RKO (cell line): Measurements from ENCODE around the gene KLHL28.

ENCODE experiments used
- DNase-seq: peaks from one replicate; pipeline ENCODE4 v3.0.0-alpha.2; 2016; ENCODE audit warnings: low spot score

The KLHL28 gene

DNA sequence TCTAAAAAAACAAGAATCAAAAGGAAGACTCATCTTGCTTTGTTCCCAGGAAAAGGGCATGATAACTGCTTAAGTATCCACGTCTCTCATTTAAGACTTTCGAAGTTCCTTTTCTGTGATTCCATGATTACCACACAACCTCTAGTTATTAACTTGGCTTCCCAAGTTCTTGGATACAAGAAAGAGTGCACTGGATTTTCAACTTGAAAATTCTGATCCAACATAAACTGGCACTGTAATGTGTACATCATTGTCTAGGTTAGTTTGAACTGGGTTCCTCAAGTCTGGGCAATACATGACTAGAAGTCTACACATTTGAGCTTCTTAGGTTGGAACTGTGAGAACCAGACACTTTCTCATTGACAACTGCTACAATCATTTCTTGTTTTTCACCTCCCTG is 1.6 kb downstream of the KLHL28 start:
- peak; percentile 55 for DNase-seq

DNA sequence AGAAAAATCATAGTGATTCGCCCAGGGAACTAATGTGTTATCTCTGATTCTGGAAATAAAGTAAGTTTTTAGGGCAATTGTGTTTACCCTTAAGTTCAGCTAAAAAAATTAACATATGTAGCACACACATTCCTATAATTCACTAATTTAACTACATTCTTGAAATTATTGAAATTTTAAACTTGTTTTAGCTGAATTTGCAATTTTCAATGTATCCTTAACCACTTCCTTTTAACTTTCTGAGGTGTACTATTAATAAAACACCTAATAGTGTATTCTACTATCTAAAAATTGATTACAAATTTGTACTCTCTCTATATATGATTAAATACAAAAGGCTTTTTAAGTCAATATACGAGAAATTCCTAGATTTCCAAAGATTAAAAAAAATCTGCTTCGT is 2.2 kb downstream of the KLHL28 start:
- DNase-seq, result no peak

DNA sequence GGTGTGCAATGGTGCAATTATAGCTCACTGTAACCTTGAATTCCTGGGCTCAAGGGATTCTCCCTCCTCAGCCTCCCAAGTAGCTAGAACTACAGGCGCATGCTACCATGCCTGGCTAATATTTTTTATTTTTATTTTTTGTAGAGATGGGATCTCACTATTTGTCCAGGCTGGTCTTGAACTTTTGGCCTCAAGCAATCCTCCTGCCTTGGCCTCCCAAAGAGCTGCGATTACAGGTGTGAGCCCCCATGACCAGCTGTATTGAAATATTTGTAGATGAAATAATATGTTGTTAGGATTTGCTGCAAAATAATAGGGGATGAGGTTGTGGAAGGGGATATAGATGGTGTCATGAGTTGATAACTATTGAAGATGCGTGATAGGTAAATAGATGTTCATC is 4.9 kb downstream of the KLHL28 start:
- no peak for DNase-seq

DNA sequence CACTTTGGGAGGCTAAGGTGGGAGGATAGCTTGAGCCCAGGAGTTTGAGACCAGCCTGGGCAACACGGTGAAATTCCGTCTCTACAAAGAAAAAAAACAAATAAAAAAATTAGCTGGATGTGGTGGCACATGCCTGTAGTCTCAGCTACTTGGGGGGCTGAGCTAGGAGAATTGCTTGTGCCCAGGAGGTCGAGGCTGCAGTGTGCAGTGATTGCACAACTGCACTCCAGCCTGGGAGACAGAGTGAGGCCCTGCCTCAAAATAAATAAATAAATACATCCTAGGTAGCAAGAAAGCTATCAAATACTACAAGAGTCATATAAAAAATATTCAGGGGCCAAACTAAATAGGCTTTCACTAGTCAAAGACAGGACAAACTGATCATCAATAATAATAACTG is 6.2 kb downstream of the KLHL28 start:
- DNase-seq, result no peak

DNA sequence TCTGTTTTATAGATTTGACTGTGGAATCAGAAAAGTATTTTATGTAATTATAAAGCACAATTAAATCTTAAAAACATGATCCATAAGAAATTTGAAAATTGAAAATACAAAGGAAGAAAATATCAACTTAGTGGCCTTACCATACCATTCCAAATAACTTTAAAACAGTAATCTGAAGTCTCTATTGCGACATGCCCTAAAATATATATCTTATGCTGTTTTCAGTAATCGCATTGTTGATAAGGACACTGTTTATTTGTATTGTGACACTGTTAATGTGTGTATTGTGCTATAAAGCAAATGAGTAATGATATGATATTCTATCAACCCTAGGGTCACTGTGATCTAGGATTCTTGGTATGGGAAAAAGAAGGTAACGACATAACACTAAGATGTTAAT is 7.0 kb downstream of the KLHL28 start:
- no peak for DNase-seq

DNA sequence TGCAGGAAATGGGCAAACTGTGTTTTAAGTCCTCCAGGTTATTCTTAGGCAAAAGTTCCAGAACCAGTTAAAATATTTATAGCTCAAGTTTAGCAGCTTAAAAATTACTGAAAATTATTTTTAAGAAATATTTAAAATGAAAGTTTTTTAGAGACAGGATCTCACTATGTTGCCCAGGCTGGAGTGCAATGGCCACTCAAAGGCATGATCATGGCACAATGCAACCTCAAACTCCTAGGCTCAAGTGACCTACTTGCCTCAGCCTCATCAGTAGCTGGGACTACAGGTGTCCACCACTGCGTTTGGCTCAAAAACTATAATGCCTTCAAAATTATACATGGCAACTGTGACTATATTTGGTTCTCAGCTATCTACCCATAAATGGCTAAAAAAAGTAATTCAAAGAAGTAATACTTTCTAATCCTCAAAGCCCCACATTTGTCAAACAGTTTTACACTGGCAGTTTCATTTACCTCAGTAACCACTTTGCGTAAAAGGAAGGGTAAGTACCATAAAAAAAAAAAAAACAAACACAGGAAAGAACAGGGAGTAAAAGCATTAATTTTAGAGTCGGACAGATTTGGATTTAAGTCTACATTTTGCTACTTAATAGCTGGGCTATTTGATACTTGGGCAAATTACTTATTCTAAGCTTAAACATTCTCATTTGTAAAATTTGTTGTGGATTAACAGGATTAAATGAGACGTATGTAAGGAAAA is 9.2 kb downstream of the KLHL28 start:
- DNase-seq, result no peak

DNA sequence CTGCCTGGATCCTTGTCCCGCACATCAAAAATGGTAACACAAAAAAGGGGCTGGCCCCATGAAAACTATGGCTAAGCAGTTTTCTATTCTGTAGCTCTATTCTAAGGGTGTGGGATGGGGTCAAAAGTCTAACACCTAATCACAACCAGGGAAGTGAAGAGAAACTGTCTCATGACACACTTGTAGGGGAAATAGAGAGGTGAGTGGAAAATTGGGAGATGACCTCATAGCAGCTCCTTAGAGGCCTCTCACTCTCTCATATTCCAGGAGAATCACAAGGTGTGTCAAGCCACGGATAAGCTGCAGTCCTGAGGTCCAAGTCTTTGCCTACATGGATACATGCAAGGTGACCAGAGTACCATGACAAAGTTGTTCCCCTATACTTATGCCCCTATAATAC is 10.7 kb downstream of the KLHL28 start:
- no peak for DNase-seq

DNA sequence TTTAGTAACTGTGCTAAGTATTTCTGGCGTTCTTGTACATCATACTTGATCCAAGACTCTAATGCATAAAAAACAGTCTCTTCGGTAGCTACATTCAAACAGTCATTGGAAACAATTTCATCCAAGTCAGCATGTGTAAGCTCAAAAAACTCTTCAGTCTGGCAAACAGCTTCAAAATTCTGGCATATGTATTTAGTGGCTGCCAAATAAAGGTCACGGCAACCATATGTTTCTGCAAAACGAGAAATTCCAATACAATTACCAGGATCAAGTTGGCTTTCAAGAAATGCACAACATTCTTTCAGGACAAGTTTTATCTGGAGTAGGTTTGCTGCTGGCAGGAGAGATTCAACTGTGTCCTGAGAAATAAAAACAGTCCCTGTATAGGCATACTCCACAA is 16.5 kb downstream of the KLHL28 start:
- DNase-seq, result no peak

DNA sequence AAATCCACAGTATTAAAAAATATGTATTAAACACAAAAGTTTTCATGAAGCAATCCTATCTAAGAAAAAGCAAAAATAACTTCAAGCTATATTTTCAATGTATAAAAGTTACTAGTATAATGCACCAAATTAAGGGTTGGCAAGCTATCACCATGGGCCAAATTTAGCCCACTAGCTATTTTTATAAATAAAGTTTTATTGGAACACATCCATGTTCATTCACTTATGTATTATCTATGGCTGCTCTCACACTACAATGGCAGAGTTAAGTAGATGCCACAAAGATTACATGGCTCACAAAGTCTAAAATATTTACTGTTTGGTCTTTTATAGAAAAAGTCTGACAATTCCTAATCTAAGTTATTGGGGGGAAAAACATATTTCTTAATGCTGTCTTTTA is 17.6 kb downstream of the KLHL28 start:
- DNase-seq, result no peak

DNA sequence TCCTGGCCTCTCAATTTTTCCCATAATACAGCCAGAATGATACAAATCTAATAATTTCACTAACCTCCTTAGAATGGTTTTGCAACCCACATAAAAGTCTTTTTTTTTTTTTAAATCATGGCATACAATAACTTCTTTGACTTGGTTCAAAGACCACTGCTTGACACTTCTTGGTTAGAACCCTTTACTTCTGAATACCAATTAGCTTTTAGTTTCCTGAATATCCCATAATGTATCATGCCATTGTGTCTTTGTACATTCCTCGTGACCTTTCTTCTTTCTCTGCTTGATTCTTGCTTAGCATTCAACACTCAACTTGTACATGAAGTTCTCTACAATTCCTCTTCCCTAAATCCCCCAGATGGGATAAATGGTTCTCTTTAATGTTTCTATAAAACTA is 19.3 kb downstream of the KLHL28 start:
- DNase-seq, result no peak

DNA sequence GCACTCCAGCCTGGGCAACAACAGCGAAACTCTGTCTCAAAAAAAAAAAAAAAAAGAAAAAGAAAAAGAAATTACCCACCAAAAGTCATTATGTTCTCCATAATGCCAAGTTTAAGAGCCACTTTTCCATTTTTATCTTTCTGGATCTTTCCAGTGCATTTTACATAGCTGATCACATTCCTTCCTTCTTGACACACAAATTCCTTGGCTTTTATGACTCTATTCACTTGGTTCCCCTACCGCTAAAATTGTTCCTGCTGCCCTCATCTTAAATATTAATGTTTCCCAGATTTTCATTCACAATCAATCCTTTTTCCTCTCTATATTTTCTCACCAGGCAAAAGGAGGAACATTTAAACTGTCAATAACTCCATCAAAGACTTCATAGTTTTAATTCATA is 20.2 kb downstream of the KLHL28 start:
- no peak for DNase-seq

DNA sequence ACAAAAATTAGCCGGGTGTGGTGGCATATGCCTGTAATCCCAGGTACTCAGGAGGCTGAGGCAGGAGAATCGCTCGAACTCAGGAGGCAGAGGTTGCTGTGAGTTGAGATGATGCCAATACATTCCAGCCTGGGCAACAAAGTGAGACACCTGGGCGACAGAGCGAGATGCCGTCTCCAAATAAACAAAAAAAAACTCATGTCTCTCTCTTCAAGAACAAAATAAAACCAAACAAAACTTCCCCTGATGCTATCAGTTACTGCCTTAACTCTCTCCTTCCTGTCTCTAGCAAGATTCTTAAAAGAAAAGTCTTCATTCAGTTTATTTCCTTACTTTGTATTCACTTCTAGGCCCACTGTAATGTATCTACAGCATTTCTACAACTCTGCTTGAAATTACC is 20.8 kb downstream of the KLHL28 start:
- DNase-seq, result no peak

DNA sequence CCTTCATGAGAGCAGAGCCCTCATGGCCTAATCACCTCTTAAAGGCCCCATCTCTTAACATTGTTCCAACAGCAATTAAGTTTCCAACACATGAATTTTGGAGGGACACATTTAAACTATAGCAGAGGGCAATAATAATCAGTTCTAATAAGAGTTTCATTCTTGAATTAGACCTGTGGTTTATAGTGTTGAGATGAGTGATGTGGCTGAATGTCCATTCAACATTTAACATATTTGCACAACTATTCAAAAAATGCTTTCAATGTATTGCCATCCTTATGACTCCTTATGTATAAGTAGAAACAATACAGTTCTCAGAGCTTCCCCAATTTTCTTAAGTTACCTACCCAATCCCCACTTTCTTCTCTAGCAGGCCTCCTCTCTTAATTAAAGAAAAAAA is 21.5 kb downstream of the KLHL28 start:
- DNase-seq, result no peak

DNA sequence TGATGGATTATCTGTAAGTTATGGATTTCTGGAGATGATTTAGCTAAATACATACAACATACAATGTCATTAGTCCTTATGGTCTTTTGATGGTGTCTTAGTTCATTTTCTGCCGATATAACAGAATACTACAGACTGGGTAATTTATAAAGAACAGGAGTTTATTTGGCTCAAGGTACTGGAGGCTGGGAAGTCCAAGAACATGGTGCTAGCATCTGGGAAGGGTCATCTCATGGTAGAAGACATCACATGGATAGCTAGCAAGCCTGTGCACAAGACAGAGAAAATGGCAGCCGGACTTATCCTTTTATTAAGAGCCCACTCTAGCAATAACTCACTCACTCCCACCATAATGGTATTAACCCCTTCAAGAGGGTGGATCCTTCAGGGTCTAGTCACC is 24.2 kb downstream of the KLHL28 start:
- no peak for DNase-seq

DNA sequence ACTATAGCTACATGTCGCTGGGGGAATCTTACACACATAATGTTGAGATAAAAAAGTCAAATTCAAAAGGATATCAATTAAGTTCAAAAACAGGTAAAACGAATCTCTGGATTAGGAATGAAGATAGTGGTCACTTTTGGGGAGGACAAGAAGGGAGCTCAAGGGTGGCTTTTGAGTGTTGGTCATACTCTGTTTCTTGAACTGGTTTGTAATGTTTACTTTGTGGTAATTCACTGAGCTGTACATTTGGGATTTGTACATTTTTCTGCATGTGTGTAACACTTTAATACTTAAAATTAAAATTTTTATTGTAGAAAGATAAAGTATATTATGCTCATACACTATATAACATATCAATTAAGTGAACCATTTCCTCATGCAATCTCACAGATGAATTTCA is 26.6 kb downstream of the KLHL28 start:
- DNase-seq, result no peak

DNA sequence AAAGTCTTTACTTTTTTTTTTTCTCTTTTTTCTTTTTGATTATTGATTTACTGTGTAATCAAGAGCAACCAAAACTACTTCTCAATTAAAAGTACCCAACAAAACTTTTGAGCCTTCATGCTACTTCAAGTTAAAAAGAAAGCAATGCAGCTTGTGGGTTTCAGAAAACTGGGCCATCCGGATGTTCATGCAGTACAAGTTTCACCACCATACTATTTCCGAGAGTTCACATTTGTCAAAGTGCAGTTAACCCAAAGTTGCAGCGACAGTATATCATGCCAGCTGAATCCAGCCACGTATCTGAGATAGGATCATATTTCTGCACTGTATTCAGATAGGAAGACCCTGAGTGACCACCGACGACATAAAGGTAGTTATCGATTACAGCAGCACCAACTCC is 33.0 kb downstream of the KLHL28 start:
- no peak for DNase-seq

DNA sequence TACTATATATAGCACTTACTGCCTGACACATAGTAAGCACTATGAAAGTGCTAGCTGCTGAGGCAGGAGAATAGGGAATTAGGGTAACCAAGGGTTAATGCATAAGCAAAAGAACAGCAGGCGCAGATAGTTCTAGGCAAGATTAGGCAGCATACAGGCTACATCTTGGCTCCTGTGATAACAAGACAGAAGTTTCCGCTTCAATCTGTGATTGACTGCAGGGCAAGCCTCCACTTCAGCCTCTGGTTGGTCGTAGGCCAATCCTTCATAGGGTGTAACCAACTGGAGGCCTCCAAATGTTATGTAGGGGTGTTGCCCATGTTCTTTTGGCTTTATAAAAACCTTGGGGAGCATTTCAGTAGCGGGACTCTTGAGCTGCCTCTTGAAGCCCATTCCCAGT is 46.9 kb downstream of the KLHL28 start:
- no peak for DNase-seq

DNA sequence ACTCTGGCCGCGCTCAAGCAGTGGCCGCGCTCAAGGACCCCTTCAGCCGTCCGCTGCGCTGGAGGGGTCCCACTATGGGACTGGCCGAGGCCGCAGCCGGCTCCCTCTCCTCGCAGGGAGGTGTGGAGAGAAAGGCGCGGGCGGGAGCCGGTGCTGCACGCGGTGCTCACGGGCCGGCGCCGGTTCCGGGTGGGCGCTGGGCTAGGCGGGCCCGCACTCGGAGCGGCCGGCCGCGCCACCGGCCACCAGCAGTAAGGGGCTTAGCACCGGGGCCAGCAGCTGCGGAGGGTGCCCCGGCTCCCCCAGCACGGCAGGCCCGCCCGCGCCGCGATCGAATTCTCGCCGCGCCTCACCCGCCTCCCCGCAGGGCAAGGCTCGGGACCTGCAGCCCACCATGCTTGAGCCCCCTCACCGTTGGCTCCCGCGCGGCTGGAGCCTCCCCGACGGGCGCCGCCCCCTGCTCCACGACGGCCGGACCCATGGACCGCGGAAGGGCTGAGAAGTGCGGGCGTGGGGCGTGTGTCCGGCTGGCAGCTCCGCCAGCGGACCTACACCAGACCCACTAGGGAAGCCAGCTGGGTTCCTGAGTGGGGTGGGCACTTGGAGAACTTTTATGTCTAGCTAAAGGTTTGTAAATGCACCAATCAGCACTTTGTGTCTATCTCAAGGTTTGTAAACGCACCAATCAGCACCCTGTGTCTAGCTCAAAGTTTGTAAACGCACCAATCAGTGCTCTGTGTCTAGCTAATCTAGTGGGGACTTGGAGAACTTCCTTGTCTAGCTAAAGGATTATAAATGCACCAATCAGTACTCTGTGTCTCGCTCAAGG is 49.5 kb downstream of the KLHL28 start:
- DNase-seq, result no peak

DNA sequence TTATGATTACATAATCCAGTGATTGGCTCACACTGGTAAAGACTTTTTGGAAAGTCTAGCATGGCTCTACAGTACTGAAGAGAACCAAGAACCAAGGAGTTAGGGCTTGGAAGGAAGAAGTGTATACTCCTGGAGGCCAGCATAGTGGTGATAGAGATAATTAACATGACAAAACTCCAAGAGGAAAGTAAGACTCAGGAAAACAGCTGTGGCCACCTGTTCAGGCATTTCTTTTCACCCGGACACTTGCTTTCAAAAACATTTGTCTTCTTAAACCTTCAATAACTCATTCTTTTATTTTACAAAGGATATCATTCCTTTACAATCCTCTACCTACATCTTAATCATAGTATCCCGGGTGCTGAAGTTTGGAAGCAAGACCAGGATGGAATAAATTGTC is 50.9 kb downstream of the KLHL28 start:
- no peak for DNase-seq

DNA sequence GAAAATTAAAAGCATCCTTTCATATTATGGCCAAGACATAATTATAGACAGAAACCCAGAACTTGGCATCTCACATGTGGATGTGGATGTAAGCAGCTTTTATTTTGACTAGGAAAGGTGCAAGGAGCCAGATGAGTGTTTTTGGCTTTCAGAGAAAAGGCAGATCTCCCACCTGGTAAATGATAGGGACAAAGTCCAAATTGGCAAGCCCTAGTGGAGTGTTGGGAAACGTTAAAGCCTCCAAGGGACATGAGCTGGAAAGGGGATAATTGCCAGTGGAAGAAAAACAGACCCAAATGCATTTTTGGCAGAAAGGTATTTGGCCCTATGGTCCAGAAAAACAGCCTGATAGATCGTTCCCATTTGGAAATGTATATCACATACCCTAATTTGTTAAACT is 60.1 kb downstream of the KLHL28 start:
- no peak for DNase-seq

DNA sequence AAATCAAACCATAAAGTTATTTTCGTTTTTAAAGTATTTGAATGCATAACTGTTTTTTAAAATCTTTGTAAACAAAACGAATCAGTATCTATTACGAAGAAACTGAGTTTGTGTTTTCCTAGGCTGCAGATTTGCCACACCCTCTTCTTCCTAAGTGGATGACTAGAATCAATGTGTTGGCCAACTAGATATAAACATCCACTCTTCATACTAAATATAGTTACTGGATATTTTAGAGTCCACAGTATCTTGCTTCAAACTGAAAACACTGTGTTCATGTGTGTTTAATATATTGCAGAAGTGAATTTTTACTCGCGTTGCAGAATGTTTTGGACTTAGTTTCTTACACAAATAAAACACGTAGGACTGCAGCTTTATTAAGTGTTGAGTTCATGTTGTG is 63.2 kb downstream of the KLHL28 start:
- DNase-seq, result peak; percentile 19

DNA sequence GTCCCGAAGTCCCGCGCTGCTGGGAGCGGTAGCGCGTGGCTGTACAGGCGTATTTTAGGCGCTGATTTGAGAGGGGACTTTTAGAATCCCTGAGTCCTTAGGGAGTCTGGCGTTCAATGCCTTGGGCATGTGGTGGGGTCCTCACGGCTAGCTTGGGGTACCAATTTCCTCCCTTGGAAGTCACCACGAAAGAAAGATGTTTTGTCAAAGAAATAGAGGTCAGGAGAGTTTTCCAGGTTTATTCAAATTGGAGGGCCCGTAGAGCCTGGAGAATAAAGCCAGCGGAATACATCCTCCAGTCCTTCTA is 63.9 kb downstream of the KLHL28 start:
- DNase-seq, result no peak

DNA sequence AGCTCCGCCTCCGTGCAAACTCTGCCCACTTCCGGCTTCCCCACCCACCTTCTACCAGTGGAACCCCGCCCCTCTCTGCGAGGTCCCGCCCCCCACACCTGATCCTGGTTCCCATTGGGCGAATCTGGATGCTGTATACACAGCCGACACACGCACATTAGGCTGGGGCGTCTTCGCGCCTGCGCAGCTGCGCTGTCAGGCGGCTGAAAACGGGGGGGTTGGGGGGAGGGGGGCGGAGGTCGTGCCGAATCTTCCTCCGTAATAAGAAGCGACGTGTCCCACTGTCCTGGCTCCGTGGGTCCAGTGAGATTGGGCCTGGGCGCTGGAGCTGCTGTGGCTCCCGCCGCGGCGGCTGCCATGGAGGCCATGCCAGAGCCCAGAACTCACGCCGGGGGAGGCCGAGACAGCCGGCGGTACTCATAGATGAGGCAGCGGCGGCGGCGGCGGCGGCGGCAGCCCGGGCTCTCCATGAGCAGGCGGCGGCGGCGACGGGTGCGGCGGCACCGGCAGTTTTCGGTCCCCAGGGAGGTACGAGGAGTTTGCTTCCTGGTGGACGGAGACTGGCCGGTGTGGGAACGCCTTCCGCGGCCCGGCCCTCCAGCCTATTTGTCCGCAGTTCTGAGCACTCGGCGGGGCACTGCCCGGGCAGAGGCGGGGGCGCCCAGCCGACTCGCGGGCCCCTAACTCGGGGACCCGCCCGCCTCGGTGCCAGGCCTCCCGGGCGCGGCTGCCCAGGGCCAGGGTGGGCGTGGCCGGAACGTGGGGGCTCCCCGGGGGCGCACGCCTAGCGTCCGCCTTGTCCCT is 64.5 kb downstream of the KLHL28 start:
- peak; percentile 95 for DNase-seq
